Measurements from ENCODE around the gene RNLS.

DNA sequence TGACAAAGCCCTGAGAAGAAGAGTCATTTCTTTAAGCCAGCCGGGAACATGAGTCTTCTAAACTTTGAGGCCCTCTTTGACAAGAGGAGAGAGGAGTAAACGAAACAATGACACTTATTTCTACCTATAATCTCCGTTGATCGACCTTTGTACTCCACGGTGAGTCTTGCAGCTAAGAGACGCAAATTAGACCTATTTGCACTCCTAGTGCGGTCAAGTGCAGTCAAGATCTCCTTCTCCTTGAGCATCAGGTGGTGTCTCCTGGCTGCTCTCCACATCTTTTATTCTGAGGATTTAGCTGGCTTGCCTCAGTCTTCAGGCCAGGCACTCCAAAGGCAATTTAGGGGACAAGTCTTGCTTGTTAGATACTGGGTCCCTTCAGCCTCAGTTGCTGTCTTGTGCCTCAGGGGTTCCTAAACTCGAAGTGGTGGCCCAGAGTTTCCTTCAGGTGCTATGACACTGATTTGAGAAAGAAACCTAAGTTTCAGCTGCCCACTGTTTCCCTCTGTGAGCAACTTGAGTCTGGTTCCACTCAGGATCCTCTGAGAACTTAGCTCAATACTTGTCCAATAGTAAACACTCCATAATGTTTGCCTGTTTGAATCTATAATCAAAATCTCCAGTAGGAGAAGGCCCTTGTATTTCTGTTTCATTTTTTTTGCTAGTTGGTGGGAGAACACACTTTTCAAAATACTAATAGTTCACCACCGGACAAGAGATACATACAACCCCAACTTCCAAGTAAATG is 312.9 kb downstream of the RNLS start:
- TF ChIP-seq, protein P1, sequence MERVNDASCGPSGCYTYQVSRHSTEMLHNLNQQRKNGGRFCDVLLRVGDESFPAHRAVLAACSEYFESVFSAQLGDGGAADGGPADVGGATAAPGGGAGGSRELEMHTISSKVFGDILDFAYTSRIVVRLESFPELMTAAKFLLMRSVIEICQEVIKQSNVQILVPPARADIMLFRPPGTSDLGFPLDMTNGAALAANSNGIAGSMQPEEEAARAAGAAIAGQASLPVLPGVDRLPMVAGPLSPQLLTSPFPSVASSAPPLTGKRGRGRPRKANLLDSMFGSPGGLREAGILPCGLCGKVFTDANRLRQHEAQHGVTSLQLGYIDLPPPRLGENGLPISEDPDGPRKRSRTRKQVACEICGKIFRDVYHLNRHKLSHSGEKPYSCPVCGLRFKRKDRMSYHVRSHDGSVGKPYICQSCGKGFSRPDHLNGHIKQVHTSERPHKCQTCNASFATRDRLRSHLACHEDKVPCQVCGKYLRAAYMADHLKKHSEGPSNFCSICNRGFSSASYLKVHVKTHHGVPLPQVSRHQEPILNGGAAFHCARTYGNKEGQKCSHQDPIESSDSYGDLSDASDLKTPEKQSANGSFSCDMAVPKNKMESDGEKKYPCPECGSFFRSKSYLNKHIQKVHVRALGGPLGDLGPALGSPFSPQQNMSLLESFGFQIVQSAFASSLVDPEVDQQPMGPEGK (CRISPR knock-in tag; IDR thresholded peaks at IDR 0.05; ENCODE audit: borderline replicate concordance), result no peak
- TF ChIP-seq ZC3H10 (CRISPR knock-in tag; IDR thresholded peaks at IDR 0.05) (no peak), ZNF8 (CRISPR knock-in tag; IDR thresholded peaks at IDR 0.05) (no peak)

Measured in SK-N-SH treated with all-trans-retinoic acid at 6 μM for 48 hours (cell line).